NOMO-1 treated with DMSO at 0.1 percent for 48 hours (cell line): ENCODE measurements around the gene C16orf95.
"Not testable (repeated sequence)": the region's sequence is repeated elsewhere in the genome, so short reads cannot be mapped to it uniquely, and the experiment has no call there.

Experiments used
- DNase-seq: peaks from one replicate; lab custom pipeline; 2025; ENCODE audit not compliant: unreplicated experiment; lab: John Stamatoyannopoulos, UW

C16orf95 gene, protein sequence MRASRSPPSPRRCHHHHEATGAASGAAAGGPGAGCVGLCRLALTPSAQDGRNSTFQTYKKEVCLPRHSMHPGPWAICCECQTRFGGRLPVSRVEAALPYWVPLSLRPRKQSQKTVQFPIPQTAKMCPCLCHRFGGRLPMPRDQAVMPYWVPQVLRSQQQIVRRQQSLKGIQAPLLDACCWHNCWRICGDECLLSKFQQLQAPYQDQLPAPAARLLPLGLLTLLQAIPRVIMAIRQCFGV

DNA sequence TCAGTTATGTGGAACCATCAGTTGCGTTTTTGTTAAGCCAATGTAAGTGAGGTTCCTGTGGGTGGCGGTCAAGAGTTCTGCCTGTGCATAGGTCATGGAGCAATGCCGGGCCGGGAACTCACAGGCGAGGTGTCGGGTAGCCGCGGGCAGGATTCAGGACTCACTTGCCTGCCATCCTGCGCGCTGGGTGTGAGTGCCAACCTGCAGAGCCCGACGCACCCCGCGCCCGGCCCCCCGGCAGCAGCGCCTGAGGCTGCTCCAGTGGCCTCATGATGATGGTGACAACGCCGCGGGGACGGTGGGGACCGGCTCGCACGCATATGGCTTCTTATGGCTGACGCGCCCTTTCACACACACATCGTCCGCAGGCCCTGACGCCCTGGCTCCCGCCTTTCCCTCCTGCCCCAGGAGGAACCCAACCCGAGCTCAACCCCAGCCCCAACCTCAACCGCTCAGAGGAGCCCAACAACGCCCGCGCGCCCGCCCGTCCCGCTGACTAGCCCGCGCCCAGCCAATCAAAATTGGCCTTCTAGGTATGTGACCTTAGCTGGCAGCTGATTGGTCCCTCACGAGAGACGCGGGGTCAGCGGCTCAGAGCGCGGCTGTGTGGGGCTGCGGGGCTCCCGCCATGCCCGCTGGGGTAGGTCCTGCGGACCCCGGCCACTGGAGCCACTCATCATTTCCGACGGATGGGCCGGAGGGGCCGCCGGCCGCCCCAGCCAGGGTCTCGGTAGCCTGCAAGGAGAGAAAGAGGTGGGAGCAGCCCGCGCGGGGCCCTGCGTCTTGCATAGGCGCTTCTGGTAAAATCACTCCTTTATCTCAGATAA lies at the start of gene C16orf95:
TSS of gene C16orf95 (minus strand) at position 470 of the 827 bp plus-strand sequence. CDS start at position 320, 150 bp downstream.
- DNase-seq = peak; percentile 86

DNA sequence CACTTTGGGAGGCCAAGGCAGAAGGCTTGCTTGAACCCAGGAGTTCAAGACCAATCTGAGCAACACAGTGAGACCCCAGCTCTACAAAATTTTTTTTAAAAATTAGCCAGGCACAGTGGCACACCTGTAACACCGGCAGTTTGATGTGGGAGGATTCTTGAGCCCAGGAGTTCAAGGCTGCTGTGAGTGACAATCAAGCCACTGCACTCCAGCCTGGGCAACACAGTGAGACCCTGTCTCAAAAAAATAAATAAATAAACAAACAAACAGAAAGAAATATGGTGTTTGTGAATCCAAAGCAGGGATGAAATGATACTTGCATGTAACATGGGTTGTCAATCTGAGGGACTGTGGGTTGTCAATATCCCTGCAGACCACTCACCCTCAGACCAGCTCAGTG lies 49.7 kb upstream of the C16orf95 start:
- no peak for DNase-seq

DNA sequence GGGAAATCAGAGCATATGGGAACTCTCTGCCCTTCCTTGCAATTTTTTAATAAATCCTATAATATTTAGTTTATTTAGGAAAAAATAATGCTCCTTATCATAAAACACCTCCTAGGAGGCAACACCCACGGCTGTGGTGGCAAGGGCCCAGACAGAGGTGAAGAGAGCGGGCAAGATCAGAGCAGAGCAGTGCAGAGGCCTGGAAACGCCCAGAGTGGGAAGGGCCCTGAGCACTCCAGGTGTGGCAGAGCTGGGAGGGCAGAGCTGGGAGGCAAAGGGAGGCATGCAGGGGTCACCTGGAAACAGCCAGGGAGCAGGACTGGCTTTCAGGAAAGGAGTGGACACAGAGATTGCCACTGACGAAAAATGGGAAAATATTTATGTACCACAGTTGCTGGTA lies 49.1 kb upstream of the C16orf95 start:
- no peak for DNase-seq

DNA sequence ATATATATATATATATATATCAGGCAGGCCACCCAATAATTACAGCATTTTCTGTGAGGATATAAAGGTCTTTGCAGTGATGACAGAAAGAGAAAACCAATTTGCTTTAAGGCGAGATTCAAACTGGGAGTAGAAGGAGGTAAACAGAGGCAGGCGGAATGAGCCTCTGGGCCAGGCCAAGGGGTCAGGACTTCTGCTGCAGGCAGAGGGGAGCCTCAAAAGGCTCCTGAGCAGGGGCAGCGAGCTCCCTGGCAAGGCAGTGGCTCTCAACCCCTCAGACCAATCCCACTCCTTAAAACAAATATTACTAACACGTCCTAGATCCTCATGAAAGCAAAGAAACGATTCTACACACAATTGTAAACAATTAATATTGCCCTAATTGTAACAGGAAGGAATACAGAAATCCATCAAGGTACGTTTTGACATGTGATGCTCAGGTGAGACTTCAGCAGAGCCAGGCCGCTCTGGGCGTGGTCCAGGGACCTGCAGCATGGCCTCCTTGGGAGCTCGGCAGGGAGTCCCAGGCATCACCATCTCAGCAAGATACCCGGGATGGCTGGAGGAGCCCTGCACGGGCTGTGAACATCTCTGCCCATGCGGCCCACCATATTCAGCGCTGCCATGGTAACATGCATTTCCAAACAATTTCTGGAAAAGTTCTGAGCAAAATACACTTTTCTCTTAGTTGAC lies 48.0 kb upstream of the C16orf95 start:
- DNase-seq = no peak

DNA sequence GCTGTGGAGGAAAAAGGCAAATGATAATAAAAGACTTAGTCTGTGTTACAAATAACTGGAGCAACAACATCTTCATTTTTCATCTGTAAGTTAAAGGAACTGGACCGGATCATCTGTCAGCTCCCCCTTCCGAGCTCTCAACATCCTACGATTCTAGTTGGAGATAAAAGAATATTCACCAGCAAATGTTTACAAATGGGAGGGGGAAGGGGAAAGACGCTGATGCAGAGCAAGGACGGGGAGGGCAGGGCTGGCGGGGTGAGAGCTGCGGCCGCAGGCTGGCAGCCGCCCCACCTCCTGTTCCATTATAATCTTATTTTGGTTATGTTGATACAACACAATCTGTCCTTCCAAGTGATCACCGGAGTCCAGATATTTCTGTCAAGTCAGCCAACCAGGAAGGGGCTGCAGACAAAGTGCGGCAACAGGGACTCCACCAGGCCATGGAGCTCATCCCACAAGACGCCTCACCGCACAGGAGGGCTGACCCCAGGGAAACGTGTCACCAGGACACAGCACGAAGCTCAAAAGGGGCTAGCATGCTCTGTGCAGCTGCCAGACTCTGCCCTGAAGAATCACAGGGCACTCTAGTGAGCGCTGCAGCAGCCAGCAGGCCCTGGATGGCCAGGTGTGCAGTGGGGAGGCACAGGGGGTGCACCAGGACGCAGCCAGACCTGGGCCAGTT lies 46.7 kb upstream of the C16orf95 start:
- DNase-seq = no peak

DNA sequence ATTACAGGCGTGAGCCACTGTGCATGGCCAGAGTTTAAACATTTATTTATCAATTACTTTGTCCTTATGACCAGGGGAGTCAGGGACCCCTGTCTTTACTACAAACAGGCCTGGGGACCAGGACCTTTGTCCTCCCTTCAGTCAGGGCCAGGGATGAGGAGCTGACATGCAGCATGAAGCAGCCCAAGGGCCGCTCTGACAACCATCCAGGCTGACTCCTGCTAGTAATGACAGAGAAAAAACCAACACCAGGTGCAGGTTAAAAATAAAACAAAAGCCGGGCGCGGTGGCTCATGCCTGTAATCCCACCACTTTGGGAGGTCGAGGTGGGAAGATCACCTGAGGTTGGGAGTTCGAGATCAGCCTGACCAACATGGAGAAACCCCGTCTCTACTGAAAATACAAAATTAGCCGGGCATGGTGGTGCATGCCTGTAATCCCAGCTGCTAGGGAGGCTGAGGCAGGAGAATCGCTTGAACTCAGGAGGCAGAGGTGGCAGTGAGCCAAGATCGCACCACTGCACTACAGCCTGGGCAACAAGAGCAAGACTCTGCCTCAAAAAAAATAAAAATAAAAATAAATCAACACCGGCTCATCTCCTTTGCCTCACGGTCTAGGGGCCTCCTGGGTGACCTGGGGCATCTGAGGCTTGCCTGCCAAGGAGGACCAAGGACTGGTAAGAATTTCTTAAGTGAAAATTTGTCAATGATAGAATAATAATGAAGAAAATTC lies 45.8 kb upstream of the C16orf95 start:
- DNase-seq = not testable (repeated sequence)

DNA sequence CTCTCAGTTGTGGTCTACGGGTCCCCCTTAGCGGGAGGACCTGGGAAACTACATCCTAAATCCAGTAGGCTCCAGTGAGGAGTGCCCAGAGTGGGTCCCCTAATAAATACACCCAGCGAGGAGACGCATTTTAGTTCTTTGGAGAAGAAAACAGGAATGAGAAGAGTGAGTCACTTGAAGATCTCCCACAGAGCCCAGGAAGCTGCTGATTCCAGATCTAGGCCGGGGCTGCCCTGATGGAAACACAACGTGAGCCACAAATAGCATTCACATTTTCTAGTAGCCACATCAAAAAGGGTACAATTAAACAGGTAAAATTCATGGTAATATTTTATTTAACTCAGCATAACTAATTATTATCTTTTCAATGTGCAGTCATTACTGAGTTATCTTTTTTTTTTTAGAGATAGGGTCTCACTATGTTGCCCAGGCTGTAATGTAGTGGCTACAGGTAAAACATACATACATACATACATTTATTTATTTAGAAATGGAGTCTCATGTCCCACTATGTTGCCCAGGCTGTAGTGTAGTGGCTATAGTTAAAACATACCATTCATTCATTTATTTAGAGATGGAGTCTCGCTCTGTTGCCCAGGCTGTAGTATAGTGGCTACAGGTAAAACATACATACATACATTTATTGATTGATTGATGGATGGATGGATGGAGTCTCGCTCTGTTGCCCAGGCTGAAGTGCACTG lies 44.9 kb upstream of the C16orf95 start:
- no peak for DNase-seq

DNA sequence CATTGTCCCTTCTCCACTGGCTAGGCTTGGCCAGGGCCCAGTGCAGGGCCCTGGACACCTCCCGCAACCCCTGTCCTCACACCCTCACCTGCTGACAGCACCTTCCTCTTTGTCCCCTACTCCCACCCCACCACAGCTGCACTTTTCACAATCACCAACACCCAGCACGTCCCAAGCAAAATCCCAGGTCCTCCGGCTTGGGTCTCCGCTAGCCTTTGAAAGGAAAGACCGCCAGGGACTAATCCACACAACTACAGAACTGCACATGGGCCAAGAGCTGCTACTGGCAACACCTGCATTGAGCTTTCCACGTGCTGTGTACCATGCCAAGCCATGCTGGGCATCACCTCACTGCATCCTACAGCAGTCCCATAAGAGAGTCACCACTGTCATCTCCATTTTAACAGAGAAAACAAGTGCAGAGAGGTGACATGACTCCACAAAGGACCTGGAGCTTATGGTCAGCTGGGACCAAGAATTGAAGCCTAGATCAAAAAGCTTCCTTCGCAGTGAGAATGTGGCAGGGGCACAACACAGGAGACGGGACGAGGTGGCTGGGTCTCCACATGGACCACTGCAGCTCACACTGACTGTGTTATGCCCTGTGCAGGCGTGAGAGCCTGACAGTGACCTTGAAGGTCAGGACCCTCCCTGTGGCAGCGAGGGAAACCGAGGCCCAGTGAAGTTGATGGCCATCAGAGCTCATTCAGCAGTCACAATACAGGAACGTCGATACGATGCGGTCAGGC lies 43.8 kb upstream of the C16orf95 start:
- no peak for DNase-seq

DNA sequence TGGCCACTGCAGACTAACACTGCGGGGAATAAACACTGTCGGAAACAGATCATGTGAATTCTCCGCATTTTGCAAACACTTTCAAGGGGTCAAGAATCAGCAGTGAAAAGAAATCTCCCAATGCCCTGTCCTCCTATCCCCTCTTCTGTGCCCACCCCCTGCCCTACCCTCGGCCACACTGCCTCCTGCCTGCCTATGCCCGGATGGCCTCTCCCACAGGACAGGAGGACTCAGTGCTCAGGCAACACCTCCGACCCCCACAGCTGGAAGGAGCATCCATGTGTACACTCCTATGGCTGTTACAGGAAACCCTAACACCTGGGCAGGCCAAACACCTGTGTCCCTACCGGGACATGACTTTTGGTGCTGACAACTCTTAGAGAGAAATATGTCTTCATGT lies 41.9 kb upstream of the C16orf95 start:
- DNase-seq = no peak

DNA sequence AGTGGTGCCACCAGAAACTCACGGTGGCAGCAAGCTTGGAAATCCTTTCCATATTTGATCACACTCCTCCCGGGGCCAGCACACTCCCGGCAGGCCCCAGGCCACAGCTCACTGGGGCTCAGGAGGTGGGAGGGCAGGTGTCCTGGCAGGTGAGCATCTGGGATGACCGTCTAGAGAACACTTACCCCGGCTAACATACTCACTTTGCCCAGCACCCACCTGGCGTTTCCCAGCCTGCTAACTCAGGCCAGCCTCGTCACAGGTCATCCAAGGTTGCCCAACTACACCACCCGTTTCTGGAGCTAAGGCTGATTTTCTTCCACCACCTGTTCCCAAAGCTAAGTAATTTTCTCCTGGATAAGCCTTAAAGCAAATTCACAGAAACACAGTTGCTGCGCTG lies 41.5 kb upstream of the C16orf95 start:
- DNase-seq = no peak

DNA sequence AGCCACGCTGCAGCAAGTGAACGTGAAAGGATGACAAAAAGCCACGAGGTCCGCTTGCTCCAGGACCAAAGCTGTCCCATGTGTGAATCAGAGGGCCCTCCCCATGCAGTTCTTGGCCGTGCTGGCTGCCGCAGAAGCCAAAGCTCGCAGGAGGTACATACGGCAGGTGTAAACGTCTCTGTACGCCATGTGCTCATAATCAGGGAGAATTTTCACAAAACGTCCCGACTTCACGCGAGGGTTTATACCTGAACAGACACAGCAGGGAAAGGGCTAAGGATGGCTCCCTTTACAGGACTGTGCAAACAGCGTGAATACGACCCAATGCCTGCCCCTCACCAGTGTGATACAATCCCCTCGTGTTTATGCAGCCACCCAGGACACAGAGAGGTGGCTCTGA lies 41.1 kb upstream of the C16orf95 start:
- no peak for DNase-seq

DNA sequence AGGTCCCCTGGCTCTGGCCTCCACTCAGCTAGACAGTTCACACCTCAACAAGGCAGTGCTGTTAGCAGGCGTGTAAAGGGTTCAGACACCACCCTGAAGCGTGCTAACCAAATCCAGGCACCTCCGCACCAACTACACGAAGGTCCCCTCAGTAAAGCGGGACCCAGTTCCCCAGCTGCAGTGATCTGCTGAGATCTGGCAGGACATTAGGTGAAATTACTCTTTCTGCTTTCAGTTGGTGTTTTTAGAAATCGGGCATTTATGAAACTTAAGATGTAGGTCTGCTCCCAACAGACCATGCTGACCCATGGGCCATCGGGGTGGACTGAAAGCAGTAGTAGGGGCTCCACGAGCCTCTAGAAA lies 39.3 kb upstream of the C16orf95 start:
- no peak for DNase-seq

DNA sequence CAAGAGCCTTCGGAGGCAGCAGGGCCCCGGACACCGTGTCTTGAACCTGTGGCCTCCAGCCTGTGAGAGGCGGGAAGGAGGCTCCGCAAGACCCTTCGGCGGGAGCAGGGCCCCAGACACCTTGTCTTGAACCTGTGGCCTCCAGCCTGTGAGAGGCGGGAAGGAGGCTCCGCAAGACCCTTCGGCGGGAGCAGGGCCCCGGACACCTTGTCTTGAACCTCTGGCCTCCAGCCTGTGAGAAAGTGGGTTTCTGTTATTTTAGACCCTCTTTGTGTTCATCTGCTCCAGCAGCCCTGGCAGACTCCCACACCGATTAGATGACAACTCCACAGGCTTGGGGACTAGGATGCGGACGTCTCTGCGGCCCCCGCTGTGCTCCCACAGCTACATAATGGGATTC lies 36.4 kb upstream of the C16orf95 start:
- DNase-seq = no peak

DNA sequence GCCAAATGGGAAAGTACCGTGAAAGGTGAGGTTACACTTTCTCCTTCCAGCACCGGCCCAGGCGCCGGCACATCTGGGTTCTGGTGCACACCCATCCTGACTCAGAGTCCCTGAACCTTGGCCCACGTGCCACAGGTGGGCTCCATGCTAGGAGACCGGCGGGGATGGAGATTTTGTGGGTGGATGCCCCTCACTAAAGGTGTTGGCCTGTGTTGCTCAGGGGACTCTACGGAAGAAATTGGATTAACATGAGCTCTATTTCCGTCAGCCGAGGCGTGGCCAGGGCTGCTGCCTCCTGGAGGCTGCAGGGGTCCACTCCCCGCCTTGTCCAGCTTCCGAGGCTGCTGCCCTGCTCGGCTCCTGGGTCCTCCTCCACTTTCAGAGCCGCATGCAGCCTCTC lies 35.6 kb upstream of the C16orf95 start:
- DNase-seq = no peak

DNA sequence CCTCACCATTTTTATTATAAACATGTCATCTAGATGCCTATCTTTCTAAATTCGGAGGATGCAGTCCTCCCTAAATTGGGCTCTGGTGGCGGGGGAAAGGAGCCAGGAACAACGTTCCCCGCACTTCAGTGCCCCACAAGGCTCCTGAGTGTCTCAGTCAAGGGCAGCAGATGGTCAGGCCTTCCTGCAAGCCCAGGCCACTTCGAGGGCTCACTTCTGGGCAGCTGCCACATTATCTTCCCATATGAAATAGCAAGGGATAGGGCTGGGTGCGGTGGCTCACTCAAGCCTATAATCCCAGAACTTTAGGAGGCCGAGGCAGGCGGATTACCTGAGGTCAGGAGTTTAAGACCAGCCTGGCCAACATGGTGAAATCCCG lies 34.1 kb upstream of the C16orf95 start:
- DNase-seq = no peak

DNA sequence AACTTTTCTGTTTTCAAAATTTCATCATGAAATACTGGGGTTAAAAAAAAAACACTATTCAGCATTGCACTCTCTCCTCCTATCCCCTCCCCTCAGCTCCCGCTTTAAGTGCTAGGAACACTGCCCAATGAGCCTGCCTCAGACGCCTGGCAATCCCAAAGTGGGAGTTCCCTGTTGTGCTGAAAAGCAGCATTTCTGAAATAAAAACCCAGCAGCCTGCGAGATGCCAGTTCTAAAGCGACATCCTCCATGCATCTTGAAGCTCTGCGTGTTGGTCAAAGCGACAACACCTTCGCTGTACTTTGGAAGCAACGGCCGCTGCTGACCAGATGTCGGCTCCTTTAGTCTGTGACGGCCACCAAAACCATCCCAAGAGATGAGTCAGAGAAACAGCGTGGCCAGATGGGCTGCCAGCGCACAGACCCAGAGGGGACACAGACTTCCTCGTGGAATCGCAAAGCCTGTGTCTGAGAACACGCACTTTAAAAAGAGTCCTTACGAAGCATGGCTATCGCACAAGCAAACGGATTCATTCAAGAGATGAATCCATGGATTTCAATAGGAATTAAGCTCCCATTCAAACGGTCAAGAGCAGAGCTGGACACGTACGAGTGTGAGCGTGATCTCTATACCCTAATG lies 33.6 kb upstream of the C16orf95 start:
- no peak for DNase-seq

DNA sequence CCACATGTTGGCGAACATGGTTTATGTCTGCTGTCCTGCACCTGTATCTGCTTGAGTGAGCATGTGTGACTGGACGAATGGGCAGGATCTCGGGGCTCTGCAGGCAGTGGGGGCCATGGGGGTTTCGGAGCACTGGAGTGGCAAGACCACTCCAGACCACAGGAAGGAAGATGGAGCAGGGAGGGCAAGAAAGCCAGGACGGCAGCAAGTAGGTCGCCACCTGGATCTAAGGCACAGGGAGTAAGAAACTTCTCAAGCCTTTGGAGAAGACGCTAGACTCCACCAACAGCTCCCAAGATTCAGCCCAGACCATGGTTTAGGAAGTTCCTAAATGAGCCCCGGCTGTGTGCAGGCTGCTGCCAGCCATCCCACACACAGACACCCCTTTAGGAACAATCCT lies 32.8 kb upstream of the C16orf95 start:
- DNase-seq = no peak

DNA sequence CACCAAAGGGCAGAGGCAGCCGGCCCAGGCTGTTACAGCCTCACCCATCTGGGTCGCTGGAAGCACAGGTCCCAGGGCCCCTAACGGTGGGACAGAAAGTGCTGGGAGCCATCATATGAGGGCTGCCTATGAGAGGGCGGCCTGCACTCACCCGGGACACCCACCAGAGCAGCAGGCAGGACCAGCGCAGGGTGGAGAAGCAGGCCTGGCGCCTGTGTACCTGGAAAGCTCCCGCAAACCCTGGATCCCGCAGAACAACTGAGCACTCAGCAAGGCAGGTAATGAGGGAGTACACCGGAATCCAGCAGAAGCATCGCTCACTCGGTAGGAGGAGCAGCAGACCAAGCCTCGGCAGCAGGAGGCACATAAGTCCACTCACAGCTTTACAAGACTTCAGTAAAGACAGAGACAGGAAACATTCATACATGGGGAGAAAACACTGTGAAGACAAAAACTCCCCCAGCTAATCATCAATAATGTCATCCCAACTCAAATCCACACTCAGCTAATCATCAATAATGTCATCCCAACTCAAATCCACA lies 31.5 kb upstream of the C16orf95 start:
- DNase-seq = no peak
